Mesenchymal stem cell (in vitro differentiated cells and primary cell): ENCODE data around the gene KIF13A.

Experiments used
- DNase-seq: peaks from one replicate; pipeline ENCODE4 v3.0.0-alpha.2; 2013
- H2AFZ ChIP-seq: one replicate; pipeline ENCODE4 v1.6.1; 2013; ENCODE audit warnings: low read depth, mild to moderate bottlenecking, control low read depth, inconsistent platforms, low read length, moderate library complexity
- H2AK5ac ChIP-seq: 2 replicates; pipeline ENCODE4 v1.6.1; 2013; ENCODE audit warnings: low read length, moderate library complexity, mild to moderate bottlenecking, inconsistent platforms; ENCODE audit not compliant: severe bottlenecking
- H2BK120ac ChIP-seq: one replicate; pipeline ENCODE4 v1.6.1; 2013; ENCODE audit warnings: low read depth, mild to moderate bottlenecking, inconsistent platforms, low read length, moderate library complexity
- H2BK12ac ChIP-seq, 2 experiments: one replicate each; pipeline ENCODE4 v1.6.1; 2013; ENCODE audit warnings: inconsistent platforms in 2 of 2, low read length in 2 of 2, mild to moderate bottlenecking in 2 of 2, moderate library complexity in 2 of 2, control low read depth in 1 of 2
- H2BK15ac ChIP-seq: one replicate; pipeline ENCODE4 v1.6.1; 2013; ENCODE audit warnings: mild to moderate bottlenecking, low read depth, inconsistent platforms; ENCODE audit not compliant: poor library complexity, severe bottlenecking
- H2BK5ac ChIP-seq: 2 replicates; pipeline ENCODE4 v1.6.1; 2013; ENCODE audit warnings: low read depth, mild to moderate bottlenecking, low read length, control low read depth, inconsistent platforms; ENCODE audit not compliant: poor library complexity, severe bottlenecking
- H3K14ac ChIP-seq, 2 experiments: one replicate each; pipeline ENCODE4 v1.6.1; 2013; ENCODE audit warnings: inconsistent platforms in 2 of 2, low read length in 2 of 2, control low read depth in 1 of 2, mild to moderate bottlenecking in 1 of 2, moderate library complexity in 1 of 2
- H3K18ac ChIP-seq, 2 experiments: one replicate each; pipeline ENCODE4 v1.6.1; 2013; ENCODE audit warnings: inconsistent platforms in 2 of 2, low read length in 2 of 2, control low read depth in 1 of 2, low read depth in 1 of 2, mild to moderate bottlenecking in 1 of 2
- H3K23ac ChIP-seq, 2 experiments: one replicate each; pipeline ENCODE4 v1.6.1; 2013; ENCODE audit warnings: inconsistent platforms in 2 of 2, low read length in 2 of 2, mild to moderate bottlenecking in 2 of 2, moderate library complexity in 2 of 2, control low read depth in 1 of 2
- H3K27ac ChIP-seq: 2 replicates; pipeline ENCODE4 v1.5.1; 2013; ENCODE audit warnings: mild to moderate bottlenecking, moderate library complexity, low read length, control low read depth, inconsistent platforms; ENCODE audit not compliant: poor library complexity, severe bottlenecking
- H3K27me3 ChIP-seq, 2 experiments: 2 replicates each; pipeline versions ENCODE4 v1.6.1 to v1.7.0; 2013; ENCODE audit warnings: low read length in 2 of 2, mild to moderate bottlenecking in 2 of 2, moderate library complexity in 2 of 2, control low read depth in 1 of 2, inconsistent platforms in 1 of 2; ENCODE audit not compliant: control insufficient read depth in 1 of 2, insufficient read depth in 1 of 2
- H3K36me3 ChIP-seq, 2 experiments: 2 replicates each; pipeline versions ENCODE4 v1.6.1 to v1.7.0; 2013; ENCODE audit warnings: low read length in 2 of 2, control low read depth in 1 of 2, inconsistent platforms in 1 of 2, low read depth in 1 of 2, mild to moderate bottlenecking in 1 of 2; ENCODE audit not compliant: insufficient read depth in 2 of 2, control insufficient read depth in 1 of 2
- H3K4ac ChIP-seq, 2 experiments: one replicate each; pipeline ENCODE4 v1.6.1; 2013; ENCODE audit warnings: inconsistent platforms in 2 of 2, low read length in 2 of 2, mild to moderate bottlenecking in 2 of 2, moderate library complexity in 2 of 2, control low read depth in 1 of 2, low read depth in 1 of 2
- H3K4me1 ChIP-seq: 2 replicates; pipeline ENCODE4 v1.6.1; 2013; ENCODE audit warnings: low read depth, low read length, control low read depth; ENCODE audit not compliant: control insufficient read depth, insufficient read depth
- H3K4me2 ChIP-seq: 2 replicates; pipeline ENCODE4 v1.6.1; 2013; ENCODE audit warnings: low read length, mild to moderate bottlenecking, inconsistent platforms; ENCODE audit not compliant: poor library complexity, severe bottlenecking
- H3K4me3 ChIP-seq, 2 experiments: 2 replicates each; pipeline versions ENCODE4 v1.5.1 to v1.7.0; 2013; ENCODE audit warnings: low read length in 2 of 2, mild to moderate bottlenecking in 2 of 2, control low read depth in 1 of 2, low read depth in 1 of 2; ENCODE audit not compliant: insufficient read depth in 1 of 2
- H3K79me1 ChIP-seq: replicated peaks from 2 replicates; pipeline ENCODE4 v1.6.1; 2013; ENCODE audit warnings: mild to moderate bottlenecking, control low read depth, low read length, inconsistent platforms; ENCODE audit not compliant: poor library complexity, severe bottlenecking
- H3K9ac ChIP-seq: 2 replicates; pipeline ENCODE4 v1.7.0; 2013; ENCODE audit warnings: mild to moderate bottlenecking, low read length, moderate library complexity
- H3K9me3 ChIP-seq: 2 replicates; pipeline ENCODE4 v1.7.0; 2013; ENCODE audit warnings: mild to moderate bottlenecking, low read length; ENCODE audit not compliant: control insufficient read depth
- H4K8ac ChIP-seq: one replicate; pipeline ENCODE4 v1.6.1; 2013; ENCODE audit warnings: inconsistent platforms, mild to moderate bottlenecking, low read length, moderate library complexity
- H4K91ac ChIP-seq: one replicate; pipeline ENCODE4 v1.6.1; 2013; ENCODE audit warnings: mild to moderate bottlenecking, low read length, inconsistent platforms
- WGBS: methylation state at CpG from one replicate; pipeline ENCODE4 v1.1.7; 2013; ENCODE audit warnings: mixed read lengths; 5-methylcytosine and 5-hydroxymethylcytosine counted together

The KIF13A gene

GRCh38 chr6:17869010-17869752 is 118.3 kb downstream of the KIF13A start:
- H4K91ac ChIP-seq: no peak overlapping the region
- no peak overlapping the region for H3K23ac ChIP-seq
- H3K4ac ChIP-seq: no peak overlapping the region
- peaks cover 11% of the 10 kb centered on the region for H3K79me1 ChIP-seq
- WGBS: 77% methylated on average over 6 of the region's 6 CpGs
- H3K27ac ChIP-seq: no peak overlapping the region
- H2BK12ac ChIP-seq: no peak overlapping the region
- H3K4me1 ChIP-seq: peaks cover 6% of the 10 kb centered on the region
- peak; percentile 45 for DNase-seq
- H3K14ac ChIP-seq: no peak overlapping the region
- no peak overlapping the region for H2AFZ ChIP-seq
- H3K18ac ChIP-seq: no peak overlapping the region
- H3K9me3 ChIP-seq: no peaks in the 10 kb centered on the region
- no peak overlapping the region for H3K4me3 ChIP-seq
- no peak overlapping the region for H2BK120ac ChIP-seq
- H3K4me2 ChIP-seq: no peak overlapping the region
- no peaks in the 10 kb centered on the region for H3K27me3 ChIP-seq
- H2AK5ac ChIP-seq: no peak overlapping the region
- peak overlapping the region; percentile 27 for H3K9ac ChIP-seq
- H2BK15ac ChIP-seq: no peak overlapping the region
- H3K36me3 ChIP-seq: no peaks in the 10 kb centered on the region
- no peak overlapping the region for H4K8ac ChIP-seq
- H2BK5ac ChIP-seq: no peak overlapping the region

- H3K4me3 ChIP-seq: no peak overlapping the region
- H2AFZ ChIP-seq: no peak overlapping the region
- no peak overlapping the region for H3K4me2 ChIP-seq
- H3K4me1 ChIP-seq: peaks cover 8% of the 10 kb centered on the region
- DNase-seq: peak; percentile 59
- no peak overlapping the region for H4K8ac ChIP-seq
- no peak overlapping the region for H4K91ac ChIP-seq
- no peak overlapping the region for H2AK5ac ChIP-seq
- H2BK15ac ChIP-seq: no peak overlapping the region
- no peaks in the 10 kb centered on the region for H3K36me3 ChIP-seq
- no peak overlapping the region for H2BK120ac ChIP-seq
- H3K14ac ChIP-seq: no peak overlapping the region
- H3K18ac ChIP-seq: no peak overlapping the region
- peak overlapping the region; percentile 1 for H3K9ac ChIP-seq
- H3K79me1 ChIP-seq: peaks cover 11% of the 10 kb centered on the region
- no peak overlapping the region for H3K4ac ChIP-seq
- peak overlapping the region; percentile 54 for H3K27ac ChIP-seq
- no peaks in the 10 kb centered on the region for H3K9me3 ChIP-seq
- H3K27me3 ChIP-seq: no peaks in the 10 kb centered on the region
- H2BK5ac ChIP-seq: no peak overlapping the region
- WGBS: 0% methylated on average over 1 of the region's 1 CpG
- H3K23ac ChIP-seq: no peak overlapping the region
- H2BK12ac ChIP-seq: no peak overlapping the region
These were observed 119.6 kb downstream of the KIF13A start for GRCh38 chr6:17867880-17868279.

GRCh38 chr6:17866876-17867444 is 120.5 kb downstream of the KIF13A start:
- H3K4ac ChIP-seq: no peak overlapping the region

GRCh38 chr6:17865798-17866725 is 121.4 kb downstream of the KIF13A start:
- peak overlapping the region in 1 of 2 experiments; percentile 63 for H2BK12ac ChIP-seq
- no peak overlapping the region for H2BK120ac ChIP-seq
- WGBS: 7% methylated on average over 3 of the region's 6 CpGs

More at GRCh38 chr6:17866876-17867444, 120.5 kb downstream of the KIF13A start:
- Histone ChIP-seq H3K4me3 (no peak overlapping the region), H2AK5ac (no peak overlapping the region), H4K91ac (no peak overlapping the region), H2BK120ac (no peak overlapping the region), H4K8ac (no peak overlapping the region), H3K79me1 (peaks cover 12% of the 10 kb centered on the region), H3K27ac (no peak overlapping the region), H2BK12ac (no peak overlapping the region), H3K18ac (no peak overlapping the region), H3K23ac (no peak overlapping the region), H2BK15ac (no peak overlapping the region), H3K14ac (no peak overlapping the region), H3K9ac (no peak overlapping the region), H2AFZ (no peak overlapping the region), H3K4me1 (peaks cover 8% of the 10 kb centered on the region), H3K27me3 (no peaks in the 10 kb centered on the region), H3K4me2 (no peak overlapping the region), H3K36me3 (no peaks in the 10 kb centered on the region), H2BK5ac (no peak overlapping the region), H3K9me3 (no peaks in the 10 kb centered on the region)
- DNase-seq: no peak
- WGBS: 96% methylated on average over 1 of the region's 1 CpG

More at GRCh38 chr6:17865798-17866725, 121.4 kb downstream of the KIF13A start:
- Histone ChIP-seq H3K27ac (peak overlapping the region; percentile 83), H3K18ac (peak overlapping the region in 1 of 2 experiments; percentile 34), H3K27me3 (no peaks in the 10 kb centered on the region), H3K36me3 (no peaks in the 10 kb centered on the region), H3K23ac (no peak overlapping the region), H2AK5ac (peak overlapping the region; percentile 41), H3K9me3 (no peaks in the 10 kb centered on the region), H3K4me1 (peaks cover 8% of the 10 kb centered on the region), H3K14ac (no peak overlapping the region), H3K79me1 (peaks cover 12% of the 10 kb centered on the region), H3K9ac (peak overlapping the region; percentile 77), H3K4me2 (no peak overlapping the region), H4K8ac (no peak overlapping the region), H4K91ac (no peak overlapping the region), H2BK15ac (no peak overlapping the region), H2AFZ (no peak overlapping the region), H2BK5ac (no peak overlapping the region), H3K4ac (no peak overlapping the region), H3K4me3 (peak overlapping the region in 1 of 2 experiments; percentile 27)
- DNase-seq: peak; percentile 97
